Activated CD4-positive, alpha-beta T cell treated with anti-CD3 and anti-CD28 coated beads, Interleukin-2, amount 10 ng/mL, durations not matched to agents 7 days and 5 days (primary cell): Measurements from ENCODE around the gene CASZ1. TPM values are rescaled to one million over a fixed set of nuclear protein-coding genes. Genes with fewer than 3 reads are reported as not detected.

Experiments
- CTCF ChIA-PET: fragments of 350-600 bp; sonication (Branson Sonifier 250); formaldehyde crosslinking; loops from one replicate; lab custom pipeline; 2021; ENCODE audit warnings: antibody characterized with exemption; lab: Charles Lee
- POLR2A ChIA-PET: fragments of 350-600 bp; sonication (Branson Sonifier 250); formaldehyde crosslinking; loops from one replicate; lab custom pipeline; 2021; ENCODE audit warnings: antibody characterized with exemption; lab: Charles Lee
- DNase-seq: peaks from one replicate; pipeline ENCODE4 v3.0.0-alpha.2; 2020
- H3K27ac Mint-ChIP-seq: one replicate; pipeline ENCODE4 v1.8.0; 2021; ENCODE audit warnings: mild to moderate bottlenecking, moderate library complexity, mixed read lengths
- H3K27me3 Mint-ChIP-seq: one replicate; pipeline ENCODE4 v1.8.0; 2021; ENCODE audit warnings: mixed read lengths
- H3K36me3 Mint-ChIP-seq: one replicate; pipeline ENCODE4 v1.8.0; 2021; ENCODE audit warnings: low read depth, mixed read lengths
- H3K4me1 Mint-ChIP-seq: one replicate; pipeline ENCODE4 v1.8.0; 2021; ENCODE audit warnings: mixed read lengths
- H3K4me3 Mint-ChIP-seq: one replicate; pipeline ENCODE4 v1.8.0; 2021; ENCODE audit warnings: mild to moderate bottlenecking, moderate library complexity, mixed read lengths
- H3K9me3 Mint-ChIP-seq: one replicate; pipeline ENCODE4 v1.8.0; 2021; ENCODE audit warnings: mixed read lengths
- total RNA-seq, 2 experiments: library from RNA; stranded (reverse); gene quantifications; one replicate each; pipeline ENCODE4 v1.2.3, GENCODE V29; 2021

The CASZ1 gene
- total RNA-seq, 2 experiments from 2014 or later: 7.6 to 9.8 TPM

- POLR2A ChIA-PET: no interaction called here
- Mint-ChIP-seq H3K27ac (no peak overlapping the region), H3K9me3 (no peaks in the 10 kb centered on the region), H3K27me3 (no peaks in the 10 kb centered on the region), H3K4me3 (no peak overlapping the region), H3K36me3 (peaks cover 4% of the 10 kb centered on the region), H3K4me1 (no peaks in the 10 kb centered on the region)
- CTCF ChIA-PET: no interaction called here
- no peak for DNase-seq
Observed at GRCh38 chr1:10596780-10597179, 199.7 kb downstream of the CASZ1 start.

GRCh38 chr1:10594595-10595223 is 201.7 kb downstream of the CASZ1 start:
- Mint-ChIP-seq H3K4me1 (peaks cover 2% of the 10 kb centered on the region), H3K9me3 (no peaks in the 10 kb centered on the region), H3K36me3 (peaks cover 4% of the 10 kb centered on the region), H3K27me3 (no peaks in the 10 kb centered on the region), H3K4me3 (no peak overlapping the region), H3K27ac (no peak overlapping the region)
- ChIA-PET CTCF (no interaction called here), POLR2A (no interaction called here)
- no peak for DNase-seq

DNA sequence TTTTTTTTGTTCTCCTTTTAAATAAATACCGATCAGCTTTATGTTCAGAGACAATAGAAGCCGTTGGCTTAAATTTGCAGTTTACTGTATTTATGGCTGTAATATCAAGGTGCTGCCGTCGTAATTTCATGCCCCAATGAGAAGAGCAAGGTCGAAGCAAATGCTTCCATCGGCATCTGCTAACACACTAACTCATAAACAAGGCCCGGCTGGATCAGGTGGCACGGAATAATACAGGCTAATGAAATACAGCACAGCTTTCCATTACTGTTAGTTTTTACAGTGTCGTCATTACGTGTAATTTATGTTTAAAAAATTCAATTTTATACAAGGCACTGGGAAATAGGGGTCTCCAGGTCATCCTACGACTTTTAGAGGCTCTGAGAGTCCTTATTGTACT is 202.7 kb downstream of the CASZ1 start:
- Mint-ChIP-seq H3K9me3 (no peaks in the 10 kb centered on the region), H3K27ac (no peak overlapping the region), H3K4me1 (peaks cover 2% of the 10 kb centered on the region), H3K27me3 (no peaks in the 10 kb centered on the region), H3K4me3 (no peak overlapping the region), H3K36me3 (no peaks in the 10 kb centered on the region)
- ChIA-PET POLR2A (no interaction called here), CTCF (no interaction called here)
- DNase-seq: no peak

- H3K9me3 Mint-ChIP-seq: no peaks in the 10 kb centered on the region
- DNase-seq: no peak
- POLR2A ChIA-PET: no interaction called here
- no peak overlapping the region for H3K27ac Mint-ChIP-seq
- peaks cover 2% of the 10 kb centered on the region for H3K4me1 Mint-ChIP-seq
- CTCF ChIA-PET: interaction anchor here (0.5 to 0.6 kb wide), 2 partner anchors 386 to 558 kb away, joined by 4 to 6 read pairs; no protein-coding TSS in a partner anchor
- H3K36me3 Mint-ChIP-seq: no peaks in the 10 kb centered on the region
- H3K4me3 Mint-ChIP-seq: no peak overlapping the region
- H3K27me3 Mint-ChIP-seq: no peaks in the 10 kb centered on the region
Observed at GRCh38 chr1:10592373-10592772, 204.1 kb downstream of the CASZ1 start.

GRCh38 chr1:10591010-10591409 is 205.4 kb downstream of the CASZ1 start:
- Mint-ChIP-seq H3K27me3 (no peaks in the 10 kb centered on the region), H3K4me1 (peaks cover 2% of the 10 kb centered on the region), H3K9me3 (no peaks in the 10 kb centered on the region), H3K27ac (peak overlapping the region; percentile 68), H3K36me3 (no peaks in the 10 kb centered on the region), H3K4me3 (no peak overlapping the region)
- DNase-seq: no peak
- ChIA-PET POLR2A (no interaction called here), CTCF (no interaction called here)

DNA sequence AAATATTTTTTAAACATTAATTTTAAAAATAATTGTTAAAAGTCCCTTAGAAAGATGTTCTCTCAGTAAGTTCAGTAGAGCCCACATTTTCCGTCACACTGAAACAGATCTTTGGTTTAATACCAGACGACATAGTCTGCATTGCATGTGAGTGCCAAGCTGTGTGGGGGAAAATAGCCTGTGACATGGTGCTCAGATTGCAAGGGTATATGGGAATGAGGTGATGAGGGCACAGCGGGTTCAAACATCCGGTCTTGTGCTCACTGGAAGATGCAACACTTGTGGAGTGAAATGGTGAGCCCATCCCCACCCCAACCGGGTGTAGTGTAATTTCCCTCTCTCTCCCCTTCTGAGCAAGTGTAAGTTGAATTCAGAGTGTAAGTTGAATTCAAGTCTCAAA is 207.4 kb downstream of the CASZ1 start:
- no peak overlapping the region for H3K27ac Mint-ChIP-seq
- peaks cover 2% of the 10 kb centered on the region for H3K4me1 Mint-ChIP-seq
- no peaks in the 10 kb centered on the region for H3K9me3 Mint-ChIP-seq
- no peak for DNase-seq
- ChIA-PET POLR2A (no interaction called here), CTCF (interaction anchor here (1.3 kb wide), 1 partner anchor 9 kb away, joined by 4 read pairs; no protein-coding TSS in a partner anchor)
- no peaks in the 10 kb centered on the region for H3K36me3 Mint-ChIP-seq
- no peaks in the 10 kb centered on the region for H3K27me3 Mint-ChIP-seq
- H3K4me3 Mint-ChIP-seq: no peak overlapping the region

DNA sequence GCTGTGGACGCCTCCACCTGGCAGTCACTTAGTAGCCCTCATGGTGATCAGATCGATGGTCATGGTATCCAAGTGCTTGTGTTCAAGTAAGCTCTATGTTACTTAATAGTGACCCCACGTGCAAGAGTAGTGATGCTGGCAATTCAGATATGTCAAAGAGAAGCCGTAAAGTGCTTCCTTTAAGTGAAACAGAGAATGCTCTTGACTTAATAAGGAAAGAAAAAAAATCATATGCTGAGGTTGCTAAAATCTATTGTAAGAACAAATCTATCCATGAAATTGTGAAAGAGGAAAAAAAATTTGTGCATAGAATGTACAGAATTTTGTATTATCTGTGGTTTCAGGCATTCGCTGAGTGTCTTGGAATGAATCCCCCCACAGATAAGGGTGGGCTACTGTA is 207.8 kb downstream of the CASZ1 start:
- CTCF ChIA-PET: interaction anchor here (0.7 to 1.3 kb wide), 2 partner anchors 9 to 59 kb away, joined by 4 read pairs; no protein-coding TSS in a partner anchor

More for the DNA sequence above, 207.8 kb downstream of the CASZ1 start:
- H3K9me3 Mint-ChIP-seq: no peaks in the 10 kb centered on the region
- no peaks in the 10 kb centered on the region for H3K27me3 Mint-ChIP-seq
- peaks cover 3% of the 10 kb centered on the region for H3K4me1 Mint-ChIP-seq
- H3K27ac Mint-ChIP-seq: no peak overlapping the region
- no peaks in the 10 kb centered on the region for H3K36me3 Mint-ChIP-seq
- POLR2A ChIA-PET: no interaction called here
- no peak overlapping the region for H3K4me3 Mint-ChIP-seq
- DNase-seq: no peak

Other genes starting within 250 kb of the CASZ1 start
- gene TARDBP, start 216.0 kb upstream of the CASZ1 start, total RNA-seq: 100 to 1,000 TPM; 186 to 187 TPM